WERI-Rb-1 (cell line): ENCODE measurements around the gene PRCP.
A peak's percentile ranks its signal among the peaks of the same experiment; 100 is the strongest.
"Not testable (repeated sequence)": the region's sequence is repeated elsewhere in the genome, so short reads cannot be mapped to it uniquely, and the experiment has no call there.

ENCODE experiments used
- DNase-seq: peaks from one replicate; pipeline ENCODE4 v3.0.0-alpha.2; 2020
- H3K27ac ChIP-seq: fragments of 250-450 bp; sonication (Bioruptor Pico); 2 replicates; pipeline ENCODE4 v1.5.1; 2020; ENCODE audit warnings: mild to moderate bottlenecking, moderate library complexity
- H3K27me3 ChIP-seq: fragments of 250-450 bp; sonication (Bioruptor Pico); 2 replicates; pipeline ENCODE4 v1.5.1; 2021; ENCODE audit warnings: mild to moderate bottlenecking, low read depth, moderate library complexity; ENCODE audit not compliant: insufficient read depth, severe bottlenecking
- H3K36me3 ChIP-seq: fragments of 250-450 bp; sonication (Bioruptor Pico); 2 replicates; pipeline ENCODE4 v1.5.1; 2020; ENCODE audit warnings: mild to moderate bottlenecking, moderate library complexity
- H3K4me3 ChIP-seq: 2 replicates; pipeline ENCODE4 v1.5.1; 2011; ENCODE audit warnings: low read depth, mild to moderate bottlenecking, control low read depth, low read length
- H3K9me3 ChIP-seq: fragments of 250-450 bp; sonication (Bioruptor Pico); 2 replicates; pipeline ENCODE4 v1.5.1; 2021; ENCODE audit warnings: mild to moderate bottlenecking, moderate library complexity; ENCODE audit not compliant: severe bottlenecking
- TF ChIP-seq, protein P1 (sequence below): IDR thresholded peaks from 2 replicates; pipeline ENCODE4 v1.5.1; 2011; ENCODE audit warnings: low read depth, mild to moderate bottlenecking, control low read depth, inconsistent platforms, low read length

Gene PRCP

DNA sequence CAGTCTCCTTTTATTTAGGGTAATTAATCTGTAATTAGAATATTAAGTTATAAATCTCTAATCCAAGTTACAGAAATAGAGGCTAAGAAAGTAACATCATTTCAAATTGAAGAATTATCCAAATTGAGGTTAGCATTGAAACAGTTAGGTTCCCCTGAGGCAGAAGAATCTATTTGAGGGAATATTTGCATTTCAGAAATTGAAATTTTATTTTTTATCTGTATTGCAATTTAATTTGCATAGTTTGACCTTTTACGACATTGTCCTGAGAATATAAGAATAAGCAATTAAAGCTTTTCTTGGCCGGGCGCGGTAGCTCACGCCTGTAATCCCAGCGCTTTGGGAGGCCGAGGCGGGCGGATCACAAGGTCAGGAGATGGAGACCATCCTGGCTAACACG is 28.9 kb upstream of the PRCP start:
- peaks cover 15% of the 10 kb centered on the region for H3K36me3 ChIP-seq
- no peak overlapping the region for H3K4me3 ChIP-seq
- H3K9me3 ChIP-seq = no peaks in the 10 kb centered on the region
- no peak overlapping the region for H3K27ac ChIP-seq
- H3K27me3 ChIP-seq = no peaks in the 10 kb centered on the region
- DNase-seq = no peak
- TF ChIP-seq, protein P1, sequence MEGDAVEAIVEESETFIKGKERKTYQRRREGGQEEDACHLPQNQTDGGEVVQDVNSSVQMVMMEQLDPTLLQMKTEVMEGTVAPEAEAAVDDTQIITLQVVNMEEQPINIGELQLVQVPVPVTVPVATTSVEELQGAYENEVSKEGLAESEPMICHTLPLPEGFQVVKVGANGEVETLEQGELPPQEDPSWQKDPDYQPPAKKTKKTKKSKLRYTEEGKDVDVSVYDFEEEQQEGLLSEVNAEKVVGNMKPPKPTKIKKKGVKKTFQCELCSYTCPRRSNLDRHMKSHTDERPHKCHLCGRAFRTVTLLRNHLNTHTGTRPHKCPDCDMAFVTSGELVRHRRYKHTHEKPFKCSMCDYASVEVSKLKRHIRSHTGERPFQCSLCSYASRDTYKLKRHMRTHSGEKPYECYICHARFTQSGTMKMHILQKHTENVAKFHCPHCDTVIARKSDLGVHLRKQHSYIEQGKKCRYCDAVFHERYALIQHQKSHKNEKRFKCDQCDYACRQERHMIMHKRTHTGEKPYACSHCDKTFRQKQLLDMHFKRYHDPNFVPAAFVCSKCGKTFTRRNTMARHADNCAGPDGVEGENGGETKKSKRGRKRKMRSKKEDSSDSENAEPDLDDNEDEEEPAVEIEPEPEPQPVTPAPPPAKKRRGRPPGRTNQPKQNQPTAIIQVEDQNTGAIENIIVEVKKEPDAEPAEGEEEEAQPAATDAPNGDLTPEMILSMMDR = no peak

DNA sequence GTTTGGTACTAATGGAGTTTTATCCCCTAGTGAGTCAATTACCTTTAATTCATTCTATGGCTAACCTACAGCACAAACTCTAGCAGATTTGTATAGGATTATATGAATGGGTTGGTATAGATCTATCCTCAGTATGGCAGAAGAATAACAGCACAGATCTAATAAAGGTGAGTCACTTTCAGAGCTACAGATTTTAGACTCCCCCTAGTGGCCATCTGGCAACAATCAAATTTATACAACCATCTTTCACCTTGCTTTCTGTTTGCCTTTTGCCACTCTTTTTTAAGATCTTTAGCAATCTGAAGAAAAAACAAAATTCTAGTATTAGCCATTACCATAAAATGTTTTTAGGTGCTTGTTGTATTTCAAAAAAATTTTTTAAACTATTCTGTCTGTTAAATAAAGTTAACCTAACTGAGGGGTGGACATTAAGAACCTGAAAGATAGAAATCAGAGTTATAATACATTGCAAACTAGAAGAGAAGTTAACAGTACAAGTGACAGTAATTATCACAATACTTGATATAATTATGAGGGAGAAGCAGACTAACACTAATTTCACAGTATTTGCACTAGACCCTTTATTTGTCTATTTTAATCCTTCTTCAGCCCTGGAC is 27.1 kb upstream of the PRCP start:
- no peak for DNase-seq
- Histone ChIP-seq H3K36me3 (peaks cover 9% of the 10 kb centered on the region), H3K27ac (no peak overlapping the region), H3K27me3 (no peaks in the 10 kb centered on the region), H3K9me3 (no peaks in the 10 kb centered on the region), H3K4me3 (no peak overlapping the region)
- TF ChIP-seq, protein P1 = peak; percentile 62

DNA sequence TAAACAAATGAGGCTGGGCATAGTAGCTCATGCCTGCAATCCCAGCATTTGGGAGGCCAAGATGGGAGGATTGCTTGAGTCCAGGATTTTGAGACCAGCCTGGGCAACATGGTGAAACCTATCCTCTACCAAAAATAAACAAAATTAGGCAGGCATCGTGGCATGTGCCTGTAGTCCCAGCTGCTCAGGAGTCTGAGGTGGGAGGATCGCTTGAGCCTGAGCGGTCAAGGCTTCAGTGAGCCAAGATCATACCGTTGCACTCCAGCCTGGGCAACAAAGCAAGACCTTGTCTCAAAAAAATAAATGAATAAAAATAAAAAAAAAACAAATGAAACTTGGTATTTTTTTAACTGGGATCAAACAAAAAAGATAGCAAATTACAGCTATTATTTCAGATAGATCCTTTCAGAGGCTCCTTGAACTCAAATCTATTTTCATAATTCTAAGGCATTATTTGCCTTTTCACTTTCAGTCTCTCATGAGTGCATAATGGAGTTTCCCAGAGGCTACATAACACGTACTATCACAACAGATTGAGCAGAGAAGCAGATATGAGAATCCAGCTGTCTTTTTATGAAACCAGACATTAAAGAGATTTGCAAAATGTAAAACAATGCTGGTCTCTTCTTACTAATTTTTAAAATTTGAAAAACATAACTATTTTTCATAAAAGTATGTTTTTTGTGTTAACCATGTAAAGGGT is 24.4 kb upstream of the PRCP start:
- TF ChIP-seq, protein P1 = no peak
- Histone ChIP-seq H3K27ac (no peak overlapping the region), H3K4me3 (no peak overlapping the region), H3K36me3 (no peaks in the 10 kb centered on the region; the same call in none of the 2 replicates), H3K27me3 (no peaks in the 10 kb centered on the region), H3K9me3 (no peaks in the 10 kb centered on the region)
- DNase-seq = no peak

DNA sequence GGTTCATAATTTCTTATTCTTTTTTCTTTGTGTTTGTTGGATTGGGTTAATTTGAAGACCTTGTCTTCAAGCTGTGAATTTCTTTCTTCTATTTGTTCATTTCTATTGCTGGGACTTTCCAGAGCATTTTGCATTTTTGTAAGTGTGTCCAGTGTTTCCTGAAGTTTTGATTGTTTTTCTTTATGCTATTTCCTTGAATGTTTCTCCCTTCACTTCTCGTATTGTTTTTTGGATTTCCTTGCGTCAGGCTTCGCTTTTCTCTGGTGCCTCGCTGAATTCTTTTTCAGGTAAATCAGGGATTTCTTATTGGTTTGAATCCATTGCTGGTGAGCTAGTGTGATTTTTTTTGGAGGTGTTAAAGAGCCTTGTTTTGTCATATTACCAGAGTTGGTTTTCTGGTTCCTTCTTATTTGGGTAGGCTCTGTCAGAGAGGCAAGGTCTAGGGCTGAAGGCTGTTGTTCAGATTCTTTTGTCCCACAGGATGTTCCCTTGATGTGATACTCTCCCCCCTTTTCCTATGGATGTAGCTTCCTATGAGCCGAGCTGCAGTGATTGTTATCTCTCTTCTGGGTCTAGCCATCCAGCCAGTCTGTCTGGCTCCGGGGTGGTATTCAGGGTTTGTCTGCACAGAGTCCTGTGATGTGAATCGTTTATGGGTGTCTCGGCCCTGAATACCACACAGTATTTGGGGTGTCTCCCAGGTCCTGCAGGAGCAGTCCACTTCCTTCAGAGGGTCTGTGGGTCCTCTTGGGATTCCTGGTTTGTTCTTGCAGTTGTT is 22.4 kb upstream of the PRCP start:
- not testable (repeated sequence) for H3K27ac ChIP-seq, H3K36me3 ChIP-seq, DNase-seq, H3K4me3 ChIP-seq, H3K9me3 ChIP-seq, H3K27me3 ChIP-seq

DNA sequence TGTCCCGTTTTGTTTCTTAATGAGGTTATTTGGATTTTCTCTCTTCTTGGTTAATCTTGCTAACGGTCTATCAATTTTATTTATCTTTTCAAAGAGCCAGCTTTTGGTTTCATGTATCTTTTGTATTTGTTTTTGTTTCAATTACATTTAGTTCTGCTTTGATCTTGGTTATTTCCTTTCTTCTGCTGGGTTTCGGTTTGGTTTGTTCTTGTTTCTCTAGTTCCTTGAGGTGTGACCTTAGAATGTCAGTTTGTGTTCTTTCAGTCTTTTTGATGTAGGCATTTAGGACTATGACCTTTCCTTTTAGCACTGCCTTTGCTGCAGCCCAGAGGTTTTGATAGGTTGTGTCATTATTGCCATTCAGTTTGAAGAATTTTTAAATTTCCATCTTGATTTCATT is 20.0 kb upstream of the PRCP start:
- not testable (repeated sequence) for H3K4me3 ChIP-seq, H3K27ac ChIP-seq, DNase-seq, H3K27me3 ChIP-seq, H3K9me3 ChIP-seq, H3K36me3 ChIP-seq

DNA sequence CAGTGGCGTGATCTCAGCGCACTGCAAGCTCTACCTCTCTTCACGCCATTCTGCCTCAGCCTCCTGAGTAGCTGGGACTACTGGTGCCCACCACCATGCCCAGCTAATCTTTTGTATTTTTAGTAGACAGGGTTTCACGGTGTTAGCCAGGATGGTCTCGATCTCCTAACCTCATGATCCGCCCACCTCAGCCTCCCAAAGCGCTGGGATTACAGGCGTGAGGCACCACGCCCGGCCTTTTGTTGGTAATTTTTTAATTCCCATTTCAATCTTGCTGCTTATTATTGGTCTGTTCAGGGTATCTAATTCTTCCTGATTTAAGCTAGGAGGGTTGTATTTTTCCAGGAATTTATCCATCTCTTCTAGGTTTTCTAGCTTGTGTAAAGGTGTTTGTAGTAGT is 19.6 kb upstream of the PRCP start:
- H3K27me3 ChIP-seq, H3K27ac ChIP-seq, H3K4me3 ChIP-seq, H3K36me3 ChIP-seq, DNase-seq, H3K9me3 ChIP-seq: not testable (repeated sequence)

DNA sequence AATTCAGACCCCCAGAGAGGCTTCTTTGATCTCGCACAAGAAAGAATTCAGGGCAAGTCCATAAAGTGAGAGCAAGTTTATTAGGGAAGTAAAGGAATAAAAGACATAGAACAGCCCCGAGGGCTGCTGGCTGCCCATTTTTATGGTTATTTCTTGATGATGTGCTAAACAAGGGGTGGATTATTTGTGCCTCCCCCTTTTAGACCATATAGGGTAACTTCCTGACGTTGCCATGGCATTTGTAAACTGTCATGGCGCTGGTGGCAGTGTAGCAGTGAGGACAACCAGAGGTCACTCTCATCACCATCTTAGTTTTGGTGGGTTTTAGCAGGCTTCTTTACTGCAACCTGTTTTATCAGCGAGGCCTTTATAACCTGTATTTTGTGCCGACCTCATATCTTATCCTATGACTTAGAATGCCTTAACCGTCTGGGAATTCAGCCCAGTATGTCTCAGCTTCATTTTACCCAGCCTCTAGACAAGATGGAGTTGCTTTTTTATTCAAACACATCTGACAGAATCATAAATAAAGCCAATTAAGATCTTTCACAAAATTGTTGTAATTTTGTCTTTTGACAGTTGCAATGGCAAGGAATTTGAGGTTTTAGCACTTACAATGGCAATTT is 8.9 kb upstream of the PRCP start:
- DNase-seq = no peak
- no peaks in the 10 kb centered on the region for H3K9me3 ChIP-seq
- H3K4me3 ChIP-seq = no peak overlapping the region
- TF ChIP-seq, protein P1 = no peak
- no peak overlapping the region for H3K27ac ChIP-seq
- no peaks in the 10 kb centered on the region for H3K27me3 ChIP-seq
- H3K36me3 ChIP-seq = peaks cover 6% of the 10 kb centered on the region
